HG02884 (cell line): Measurements from ENCODE around the gene PADI3.

ENCODE experiments used
- ATAC-seq: cut with Tn5 transposase; IDR thresholded peaks from one replicate; pipeline ENCODE4 v1.9.1; 2021; ENCODE audit warnings: mild to moderate bottlenecking, moderate library complexity; ENCODE audit not compliant: unreplicated experiment

PADI3 gene

DNA sequence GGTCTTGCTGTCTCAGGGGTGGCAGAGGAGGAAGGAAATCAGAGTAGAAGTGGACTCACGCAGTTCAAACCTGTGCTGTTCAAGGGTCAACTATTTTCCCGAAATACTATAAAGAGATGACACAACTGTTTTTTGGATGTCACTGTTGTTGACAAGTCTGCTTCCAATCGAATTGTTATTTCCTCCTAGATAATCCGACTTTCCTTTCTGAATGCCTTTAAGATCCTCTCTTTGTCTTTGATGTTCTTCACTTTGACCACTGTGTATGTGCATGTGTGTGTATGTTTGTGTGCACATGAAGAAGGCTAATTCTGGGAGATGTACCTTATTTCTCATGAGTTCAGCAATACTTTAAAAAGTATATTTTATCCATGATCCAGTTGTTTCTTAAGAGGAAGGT lies 80.7 kb downstream of the PADI3 start:
- no peak for ATAC-seq

DNA sequence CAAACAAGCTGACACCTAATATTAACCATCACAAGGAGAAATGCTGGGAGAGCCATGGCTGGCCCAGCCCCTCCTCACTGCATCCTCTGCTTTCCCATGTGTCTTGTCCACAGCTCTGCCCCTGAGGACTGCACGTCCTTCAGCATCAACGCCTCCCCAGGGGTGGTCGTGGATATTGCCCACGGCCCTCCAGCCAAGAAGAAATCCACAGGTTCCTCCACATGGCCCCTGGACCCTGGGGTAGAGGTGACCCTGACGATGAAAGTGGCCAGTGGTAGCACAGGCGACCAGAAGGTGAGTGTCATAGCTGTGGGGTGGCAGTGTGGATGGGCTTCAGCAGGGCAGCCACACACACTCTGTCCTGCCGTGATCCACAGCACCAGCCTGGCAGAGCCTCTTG lies 82.0 kb downstream of the PADI3 start:
- no peak for ATAC-seq

DNA sequence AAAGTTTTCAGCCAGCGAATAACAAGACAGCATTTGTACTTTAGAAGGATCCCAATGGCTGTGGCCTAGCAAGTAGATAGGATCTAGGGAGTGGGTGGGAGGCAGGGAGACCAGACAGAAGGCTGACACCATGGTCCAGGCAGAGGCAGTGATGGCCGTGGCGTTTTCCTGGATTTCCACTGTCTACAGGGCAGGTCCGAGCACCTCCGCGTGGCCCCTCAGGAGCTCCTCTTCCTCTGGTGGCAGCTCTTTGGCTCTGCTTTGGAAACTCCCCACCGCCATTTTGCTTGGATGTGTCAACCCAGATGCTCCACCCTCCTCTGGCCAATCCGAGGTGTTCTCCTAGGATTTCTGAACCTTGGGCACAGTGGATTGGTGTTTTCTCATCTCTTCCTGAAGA lies 84.2 kb downstream of the PADI3 start:
- no peak for ATAC-seq
